H1 (cell line): ENCODE data around the gene LHFPL6. TPM values are rescaled to one million over a fixed set of nuclear protein-coding genes. Genes with fewer than 3 reads are reported as not detected.

Experiments
- NANOG ChIP-seq: IDR thresholded peaks from 2 replicates; pipeline ENCODE4 v1.6.1; 2011; ENCODE audit warnings: low read length, low read depth, mild to moderate bottlenecking, inconsistent platforms; ENCODE audit not compliant: insufficient read depth, poor library complexity, severe bottlenecking
- polyA plus RNA-seq, 7 experiments: library from polyadenylated mRNA; depleted of rRNA in 3 of 7; stranded (reverse) in 5 of 7; unstranded in 2 of 7; fragments of >200 nt in 5 of 7; fragments of 200-250 nt in 2 of 7; gene quantifications; 1 replicate in 5 of 7; 2 replicates in 1 of 7; 4 replicates in 1 of 7; pipeline versions ENCODE4 v1.2.1 to v1.2.3, GENCODE V29; 2011 to 2013; ENCODE audit warnings: missing spikeins in 2 of 7, mixed read lengths in 2 of 7
- total RNA-seq: library from RNA; stranded (reverse); fragmentation: NEBNext Ultra II Directional; extraction: Animal tissue kit (Norgen Biotek cat#: 25700); gene quantifications from 2 replicates; pipeline ENCODE4 v1.2.1, GENCODE V29; 2021

LHFPL6 gene
- total and polyA plus RNA-seq, 2 of the 8 experiments (the other 6 are each of a cell fraction or from before 2014, with no cell fraction given), result 7.6 to 17.0 TPM

DNA sequence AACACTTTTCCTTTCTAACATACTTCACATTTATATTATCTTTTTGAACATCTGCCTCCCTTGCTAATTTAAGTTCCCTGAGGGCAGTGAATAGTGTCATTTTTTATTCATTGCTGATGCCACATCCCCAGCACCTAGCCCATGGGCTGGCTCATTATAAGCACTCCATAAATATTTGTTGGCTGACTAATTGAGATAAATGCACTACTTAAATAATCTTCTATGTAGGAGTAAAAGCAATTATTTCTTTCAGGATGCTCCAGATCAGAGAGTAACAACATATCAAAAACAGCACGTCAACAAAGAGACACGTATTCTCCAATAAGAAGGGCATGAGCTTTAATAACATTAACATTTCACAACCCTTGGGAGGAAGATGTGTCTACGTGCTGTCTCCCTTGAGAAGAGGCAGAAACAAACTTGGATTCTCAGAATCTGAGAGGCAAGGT is 228.2 kb downstream of the LHFPL6 start (continued):
- TF ChIP-seq NANOG, result no peak
